ENCODE results near the gene LRP2.
A peak's percentile ranks its signal among the peaks of the same experiment; 100 is the strongest.

Gene LRP2

GRCh38 chr2:169091761-169092519 lies 270.4 kb downstream of the LRP2 start:
- DNase-seq = no peak
- Histone ChIP-seq H3K9me3 (replicated peaks; ENCODE audit: insufficient read depth, low read length) (no peaks in the 10 kb centered on the region), H2AFZ (ENCODE audit: low read length) (no peak overlapping the region)

GRCh38 chr2:169091256-169091655 lies 271.1 kb downstream of the LRP2 start:
- Histone ChIP-seq H3K27ac (ENCODE audit: low read length) (no peak overlapping the region), H2AFZ (ENCODE audit: low read length) (no peak overlapping the region), H3K9me2 (replicated peaks; ENCODE audit: insufficient read depth, low read length) (no peaks in the 10 kb centered on the region), H3K27me3 (replicated peaks; ENCODE audit: insufficient read depth, low read length) (no peaks in the 10 kb centered on the region), H3K4me2 (ENCODE audit: low read depth, low read length) (no peak overlapping the region), H4K20me1 (ENCODE audit: insufficient read depth, low read length) (no peaks in the 10 kb centered on the region), H3K4me3 (ENCODE audit: low read length) (no peak overlapping the region), H3F3A (ENCODE audit: insufficient read depth, low read length) (peaks cover 13% of the 10 kb centered on the region), H3K36me3 (replicated peaks; ENCODE audit: insufficient read depth, low read length) (no peaks in the 10 kb centered on the region), H3K4me1 (ENCODE audit: low read length) (peaks cover 14% of the 10 kb centered on the region), H3K79me2 (ENCODE audit: low read length) (no peaks in the 10 kb centered on the region), H3K9ac (ENCODE audit: low read length) (no peak overlapping the region), H3K9me3 (replicated peaks; ENCODE audit: insufficient read depth, low read length) (no peaks in the 10 kb centered on the region)
- DNase-seq = no peak
- TF ChIP-seq CTCF (IDR thresholded peaks at IDR 0.05; ENCODE audit: low read length) (no peak), EZH2 (optimal IDR thresholded peaks at IDR 0.05; ENCODE audit: low read depth, low read length) (no peak), EZH2phosphoT487 (IDR thresholded peaks at IDR 0.05; ENCODE audit: low read length) (no peak)

More at GRCh38 chr2:169091761-169092519, 270.4 kb downstream of the LRP2 start:
- H3K9me2 ChIP-seq (replicated peaks; ENCODE audit: insufficient read depth, low read length) = no peaks in the 10 kb centered on the region
- no peaks in the 10 kb centered on the region for H4K20me1 ChIP-seq (ENCODE audit: insufficient read depth, low read length)
- H3K4me1 ChIP-seq (ENCODE audit: low read length) = peaks cover 21% of the 10 kb centered on the region
- H3K79me2 ChIP-seq (ENCODE audit: low read length) = no peaks in the 10 kb centered on the region
- no peaks in the 10 kb centered on the region for H3K36me3 ChIP-seq (replicated peaks; ENCODE audit: insufficient read depth, low read length)
- H3K4me3 ChIP-seq (ENCODE audit: low read length) = no peak overlapping the region
- H3K27ac ChIP-seq (ENCODE audit: low read length) = no peak overlapping the region
- TF ChIP-seq EZH2 (optimal IDR thresholded peaks at IDR 0.05; ENCODE audit: low read depth, low read length) = no peak
- TF ChIP-seq CTCF (IDR thresholded peaks at IDR 0.05; ENCODE audit: low read length) = no peak
- TF ChIP-seq EZH2phosphoT487 (IDR thresholded peaks at IDR 0.05; ENCODE audit: low read length) = no peak
- H3K9ac ChIP-seq (ENCODE audit: low read length) = no peak overlapping the region
- H3F3A ChIP-seq (ENCODE audit: insufficient read depth, low read length) = peaks cover 16% of the 10 kb centered on the region
- H3K27me3 ChIP-seq (replicated peaks; ENCODE audit: insufficient read depth, low read length) = no peaks in the 10 kb centered on the region
- no peak overlapping the region for H3K4me2 ChIP-seq (ENCODE audit: low read depth, low read length)

GRCh38 chr2:169090133-169090820 lies 272.1 kb downstream of the LRP2 start:
- H3K4me3 ChIP-seq (ENCODE audit: low read length) = no peak overlapping the region

More at GRCh38 chr2:169090133-169090820, 272.1 kb downstream of the LRP2 start:
- Histone ChIP-seq H3K9me2 (replicated peaks; ENCODE audit: insufficient read depth, low read length) (no peaks in the 10 kb centered on the region), H3K4me2 (ENCODE audit: low read depth, low read length) (no peak overlapping the region), H4K20me1 (ENCODE audit: insufficient read depth, low read length) (no peaks in the 10 kb centered on the region), H2AFZ (ENCODE audit: low read length) (no peak overlapping the region), H3K27ac (ENCODE audit: low read length) (no peak overlapping the region), H3K79me2 (ENCODE audit: low read length) (no peaks in the 10 kb centered on the region), H3K36me3 (replicated peaks; ENCODE audit: insufficient read depth, low read length) (no peaks in the 10 kb centered on the region), H3K9me3 (replicated peaks; ENCODE audit: insufficient read depth, low read length) (no peaks in the 10 kb centered on the region), H3K9ac (ENCODE audit: low read length) (no peak overlapping the region), H3F3A (ENCODE audit: insufficient read depth, low read length) (peaks cover 3% of the 10 kb centered on the region), H3K4me1 (ENCODE audit: low read length) (peaks cover 8% of the 10 kb centered on the region), H3K27me3 (replicated peaks; ENCODE audit: insufficient read depth, low read length) (no peaks in the 10 kb centered on the region)
- peak; percentile 68 for DNase-seq
- no peak for TF ChIP-seq CTCF (IDR thresholded peaks at IDR 0.05; ENCODE audit: low read length)
- no peak for TF ChIP-seq EZH2phosphoT487 (IDR thresholded peaks at IDR 0.05; ENCODE audit: low read length)
- TF ChIP-seq EZH2 (optimal IDR thresholded peaks at IDR 0.05; ENCODE audit: low read depth, low read length) = no peak

Data from MM.1S (cell line).